Suprapubic skin (tissue), 4 donors: ENCODE measurements around the gene DUSP3. TPM values are rescaled to one million over a fixed set of nuclear protein-coding genes. Genes with fewer than 3 reads are reported as not detected.
A peak's percentile ranks its signal among the peaks of the same experiment; 100 is the strongest.

Experiments used
- DNase-seq, 2 donors: peaks; one replicate each; pipeline ENCODE4 v3.0.0-alpha.2; 2019; ENCODE audit warnings: low spot score in 2 of 2
- H3K27ac ChIP-seq: fragments of 200-600 bp; sonication (generic); one replicate; pipeline ENCODE4 v1.5.1; 2019
- H3K27me3 ChIP-seq: fragments of 200-600 bp; sonication (generic); one replicate; pipeline ENCODE4 v1.5.1; 2019
- H3K36me3 ChIP-seq: fragments of 200-600 bp; sonication (generic); one replicate; pipeline ENCODE4 v1.5.1; 2019
- H3K4me1 ChIP-seq: fragments of 200-600 bp; sonication (generic); one replicate; pipeline ENCODE4 v1.5.1; 2019
- H3K4me3 ChIP-seq: fragments of 200-600 bp; sonication (generic); one replicate; pipeline ENCODE4 v1.5.1; 2019; ENCODE audit warnings: mild to moderate bottlenecking
- H3K9me3 ChIP-seq: fragments of 200-600 bp; sonication (generic); one replicate; pipeline ENCODE4 v1.5.1; 2019
- EP300 ChIP-seq: sonication (generic); formaldehyde crosslinking; IDR thresholded peaks from one replicate; pipeline ENCODE4 v1.6.1; 2017; ENCODE audit warnings: antibody characterized with exemption
- POLR2A ChIP-seq, 2 donors: fragments of 450-650 bp; IDR thresholded peaks; one replicate each; pipeline ENCODE4 v1.6.1; 2017; ENCODE audit warnings: antibody characterized with exemption in 2 of 2, mild to moderate bottlenecking in 2 of 2, moderate library complexity in 2 of 2
- POLR2AphosphoS5 ChIP-seq, 3 donors: sonication (generic); formaldehyde crosslinking; IDR thresholded peaks; one replicate each; pipeline ENCODE4 v1.6.1; 2017; ENCODE audit warnings: antibody characterized with exemption in 3 of 3
- WGBS: methylation state at CpG from one replicate; pipeline ENCODE4 v1.1.5; 2018; 5-methylcytosine and 5-hydroxymethylcytosine counted together
- total RNA-seq, 4 donors: library from RNA; depleted of rRNA; stranded (reverse); fragments of >200 nt; gene quantifications; one replicate each; pipeline ENCODE4 v1.1.0, GENCODE V29; 2016
- TF ChIP-seq, protein P1 (sequence below), 2 donors: fragments of 200-600 bp in 1 of 2; fragments of 450-650 bp in 1 of 2; sonication (generic) in 1 of 2; IDR thresholded peaks; one replicate each; pipeline ENCODE4 v1.5.1; 2016 to 2019; ENCODE audit warnings: antibody characterized with exemption in 2 of 2, mild to moderate bottlenecking in 1 of 2, moderate library complexity in 1 of 2

DUSP3 gene
- total RNA-seq, 4 donors from 2014 or later = 34.8 to 48.5 (median 42.7) TPM

GRCh38 chr17:43772877-43773648, 5.7 kb downstream of the DUSP3 start:
- WGBS = 82% methylated on average over 10 of the region's 10 CpGs
- Histone ChIP-seq H3K4me1 (peaks cover 20% of the 10 kb centered on the region), H3K36me3 (peaks cover 75% of the 10 kb centered on the region), H3K27ac (peak overlapping the region; percentile 31), H3K4me3 (no peak overlapping the region), H3K9me3 (no peaks in the 10 kb centered on the region), H3K27me3 (no peaks in the 10 kb centered on the region)
- DNase-seq = no peak
- no peak for TF ChIP-seq POLR2A (IDR thresholded peaks at IDR 0.05)
- no peak for TF ChIP-seq EP300
- TF ChIP-seq, protein P1, sequence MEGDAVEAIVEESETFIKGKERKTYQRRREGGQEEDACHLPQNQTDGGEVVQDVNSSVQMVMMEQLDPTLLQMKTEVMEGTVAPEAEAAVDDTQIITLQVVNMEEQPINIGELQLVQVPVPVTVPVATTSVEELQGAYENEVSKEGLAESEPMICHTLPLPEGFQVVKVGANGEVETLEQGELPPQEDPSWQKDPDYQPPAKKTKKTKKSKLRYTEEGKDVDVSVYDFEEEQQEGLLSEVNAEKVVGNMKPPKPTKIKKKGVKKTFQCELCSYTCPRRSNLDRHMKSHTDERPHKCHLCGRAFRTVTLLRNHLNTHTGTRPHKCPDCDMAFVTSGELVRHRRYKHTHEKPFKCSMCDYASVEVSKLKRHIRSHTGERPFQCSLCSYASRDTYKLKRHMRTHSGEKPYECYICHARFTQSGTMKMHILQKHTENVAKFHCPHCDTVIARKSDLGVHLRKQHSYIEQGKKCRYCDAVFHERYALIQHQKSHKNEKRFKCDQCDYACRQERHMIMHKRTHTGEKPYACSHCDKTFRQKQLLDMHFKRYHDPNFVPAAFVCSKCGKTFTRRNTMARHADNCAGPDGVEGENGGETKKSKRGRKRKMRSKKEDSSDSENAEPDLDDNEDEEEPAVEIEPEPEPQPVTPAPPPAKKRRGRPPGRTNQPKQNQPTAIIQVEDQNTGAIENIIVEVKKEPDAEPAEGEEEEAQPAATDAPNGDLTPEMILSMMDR (IDR thresholded peaks at IDR 0.05) = no peak
- no peak for TF ChIP-seq POLR2AphosphoS5 (IDR thresholded peaks at IDR 0.05)

- TF ChIP-seq POLR2A (IDR thresholded peaks at IDR 0.05) (no peak), POLR2AphosphoS5 (IDR thresholded peaks at IDR 0.05) (no peak), EP300 (no peak)
- TF ChIP-seq, protein P1 (IDR thresholded peaks at IDR 0.05) = no peak
- peaks cover 4% of the 10 kb centered on the region for H3K4me1 ChIP-seq
- H3K4me3 ChIP-seq = no peak overlapping the region
- no peak overlapping the region for H3K27ac ChIP-seq
- H3K27me3 ChIP-seq = no peaks in the 10 kb centered on the region
- no peaks in the 10 kb centered on the region for H3K9me3 ChIP-seq
- H3K36me3 ChIP-seq = peaks cover 85% of the 10 kb centered on the region
- no peak for DNase-seq
- WGBS = 94% methylated on average over 9 of the region's 9 CpGs
Observed at GRCh38 chr17:43771463-43771862, 7.3 kb downstream of the DUSP3 start.

GRCh38 chr17:43770957-43771356, 7.8 kb downstream of the DUSP3 start:
- no peak overlapping the region for H3K4me3 ChIP-seq
- no peak for DNase-seq
- TF ChIP-seq EP300 (no peak), POLR2A (IDR thresholded peaks at IDR 0.05) (no peak), POLR2AphosphoS5 (IDR thresholded peaks at IDR 0.05) (no peak)
- TF ChIP-seq, protein P1 (IDR thresholded peaks at IDR 0.05) = no peak
- peaks cover 85% of the 10 kb centered on the region for H3K36me3 ChIP-seq
- no peaks in the 10 kb centered on the region for H3K9me3 ChIP-seq
- peaks cover 2% of the 10 kb centered on the region for H3K4me1 ChIP-seq
- H3K27me3 ChIP-seq = no peaks in the 10 kb centered on the region
- H3K27ac ChIP-seq = no peak overlapping the region
- 95% methylated on average over 2 of the region's 2 CpGs for WGBS

GRCh38 chr17:43769859-43770258, 8.9 kb downstream of the DUSP3 start:
- Histone ChIP-seq H3K9me3 (no peaks in the 10 kb centered on the region), H3K27ac (no peak overlapping the region), H3K4me1 (peaks cover 2% of the 10 kb centered on the region), H3K4me3 (no peak overlapping the region), H3K27me3 (no peaks in the 10 kb centered on the region), H3K36me3 (peaks cover 76% of the 10 kb centered on the region)
- WGBS = 92% methylated on average over 8 of the region's 11 CpGs
- TF ChIP-seq EP300 (no peak), POLR2AphosphoS5 (IDR thresholded peaks at IDR 0.05) (no peak), POLR2A (IDR thresholded peaks at IDR 0.05) (no peak)
- TF ChIP-seq, protein P1 (IDR thresholded peaks at IDR 0.05) = no peak
- DNase-seq = no peak

GRCh38 chr17:43769426-43769825, 9.4 kb downstream of the DUSP3 start:
- Histone ChIP-seq H3K4me1 (peaks cover 2% of the 10 kb centered on the region), H3K27me3 (no peaks in the 10 kb centered on the region), H3K4me3 (no peak overlapping the region), H3K9me3 (no peaks in the 10 kb centered on the region), H3K36me3 (peaks cover 72% of the 10 kb centered on the region), H3K27ac (no peak overlapping the region)
- WGBS = 95% methylated on average over 8 of the region's 16 CpGs
- DNase-seq = no peak
- TF ChIP-seq POLR2A (IDR thresholded peaks at IDR 0.05) = no peak
- no peak for TF ChIP-seq EP300
- TF ChIP-seq POLR2AphosphoS5 (IDR thresholded peaks at IDR 0.05) = no peak
- TF ChIP-seq, protein P1 (IDR thresholded peaks at IDR 0.05) = no peak
